H1 (cell line): ENCODE measurements around the gene ZMIZ1. TPM values are rescaled to one million over a fixed set of nuclear protein-coding genes. Genes with fewer than 3 reads are reported as not detected.

Experiments
- ATF2 ChIP-seq: IDR thresholded peaks from 2 replicates; pipeline ENCODE4 v1.6.1; 2012; ENCODE audit warnings: low read length, inconsistent platforms
- JUN ChIP-seq: IDR thresholded peaks from 2 replicates; pipeline ENCODE4 v1.6.1; 2011; ENCODE audit warnings: low read depth, mild to moderate bottlenecking, improper control_type of control experiment, low read length
- SP1 ChIP-seq: IDR thresholded peaks from 2 replicates; pipeline ENCODE4 v1.6.1; 2011; ENCODE audit warnings: low read depth, low read length
- SRF ChIP-seq: IDR thresholded peaks from 2 replicates; pipeline ENCODE4 v1.6.1; 2011; ENCODE audit warnings: mild to moderate bottlenecking, low read depth, low read length, moderate library complexity
- TCF12 ChIP-seq: IDR thresholded peaks from 2 replicates; pipeline ENCODE4 v1.6.1; 2011; ENCODE audit warnings: low read depth, mild to moderate bottlenecking, low read length
- polyA plus RNA-seq, 7 experiments: library from polyadenylated mRNA; depleted of rRNA in 3 of 7; stranded (reverse) in 5 of 7; unstranded in 2 of 7; fragments of >200 nt in 5 of 7; fragments of 200-250 nt in 2 of 7; gene quantifications; 1 replicate in 5 of 7; 2 replicates in 1 of 7; 4 replicates in 1 of 7; pipeline versions ENCODE4 v1.2.1 to v1.2.3, GENCODE V29; 2011 to 2013; ENCODE audit warnings: missing spikeins in 2 of 7, mixed read lengths in 2 of 7
- total RNA-seq: library from RNA; stranded (reverse); fragmentation: NEBNext Ultra II Directional; extraction: Animal tissue kit (Norgen Biotek cat#: 25700); gene quantifications from 2 replicates; pipeline ENCODE4 v1.2.1, GENCODE V29; 2021

The ZMIZ1 gene
- total and polyA plus RNA-seq, 2 of the 8 experiments (the other 6 are each of a cell fraction or from before 2014, with no cell fraction given) = 8.1 to 28.0 TPM

GRCh38 chr10:79298403-79299244 lies 229.9 kb downstream of the ZMIZ1 start (continued):
- no peak for TF ChIP-seq SP1
- TF ChIP-seq TCF12 = no peak
- TF ChIP-seq ATF2 = no peak
- TF ChIP-seq JUN = no peak
- TF ChIP-seq SRF = no peak
- TF ChIP-seq, all 59 proteins: peak for 0
